IPS-18c (cell line): ENCODE data around the gene CFAP61.
"Not testable (repeated sequence)": the region's sequence is repeated elsewhere in the genome, so short reads cannot be mapped to it uniquely, and the experiment has no call there.

Experiments used
- H3K4me3 ChIP-seq: 2 replicates; pipeline ENCODE4 v1.7.0; 2013; ENCODE audit warnings: low read depth, mild to moderate bottlenecking, low read length, moderate library complexity; ENCODE audit not compliant: insufficient read depth
- H3K9me3 ChIP-seq: one replicate; pipeline ENCODE4 v1.6.1; 2013; ENCODE audit warnings: mild to moderate bottlenecking, low read length, moderate library complexity; ENCODE audit not compliant: control insufficient read depth, insufficient read depth

Gene CFAP61

DNA sequence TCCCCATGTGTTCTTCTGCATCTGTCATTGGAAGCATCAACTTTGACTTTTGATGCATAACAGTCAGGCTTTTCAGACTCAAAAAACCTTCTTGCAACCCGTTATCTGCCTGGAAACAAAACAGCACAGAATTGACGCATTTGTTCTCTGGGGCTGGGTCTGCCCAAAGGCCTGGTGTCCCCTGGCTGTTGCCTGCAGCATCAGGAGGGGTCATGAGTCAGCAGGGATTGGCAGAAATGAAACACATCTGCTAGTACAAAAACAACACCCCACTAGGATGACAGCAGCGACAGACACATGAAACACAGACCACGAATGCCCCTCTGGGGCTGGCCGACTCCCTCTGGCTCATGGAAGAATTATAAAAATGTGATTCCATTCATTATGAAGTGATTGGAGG lies 158.0 kb downstream of the CFAP61 start:
- H3K9me3 ChIP-seq: no peaks in the 10 kb centered on the region
- no peak overlapping the region; the same call in 1 of the 2 replicates for H3K4me3 ChIP-seq

GRCh38 chr20:20210943-20211273 lies 158.6 kb downstream of the CFAP61 start:
- Histone ChIP-seq H3K4me3 (no peak overlapping the region), H3K9me3 (no peaks in the 10 kb centered on the region)

DNA sequence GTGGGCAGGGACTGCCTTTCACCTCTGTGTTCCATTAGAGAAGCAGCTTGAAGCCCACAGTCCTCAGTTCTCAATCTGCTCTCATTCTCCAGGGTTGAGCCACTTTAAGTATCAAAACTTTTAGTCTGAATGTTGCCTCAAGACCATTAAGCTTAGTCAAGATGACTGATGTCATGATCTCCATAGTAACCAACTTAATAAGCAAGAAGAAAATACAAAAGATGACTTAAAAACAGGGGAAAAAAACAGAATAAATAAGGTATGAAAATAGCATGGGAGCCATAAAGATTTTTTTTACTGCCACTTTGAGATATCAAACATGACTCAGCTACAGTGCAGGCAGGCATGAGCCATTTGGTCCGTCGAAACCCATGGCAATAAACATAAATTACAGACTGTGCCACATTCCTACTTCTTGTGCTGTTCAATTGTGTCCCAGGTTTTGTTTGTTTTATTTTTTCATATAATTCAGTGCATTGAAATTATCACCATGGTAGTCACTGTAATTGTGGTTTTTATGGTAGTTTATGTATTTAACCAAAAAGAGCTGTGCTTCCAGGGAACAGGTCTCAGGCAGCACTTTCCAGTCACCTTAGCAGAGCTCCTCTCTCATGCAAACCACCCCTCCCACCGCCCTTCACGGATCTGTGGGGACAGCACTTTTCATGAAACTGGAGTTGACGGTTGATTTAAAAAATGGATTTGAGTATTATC lies 159.1 kb downstream of the CFAP61 start:
- no peaks in the 10 kb centered on the region for H3K9me3 ChIP-seq
- H3K4me3 ChIP-seq: no peak overlapping the region

DNA sequence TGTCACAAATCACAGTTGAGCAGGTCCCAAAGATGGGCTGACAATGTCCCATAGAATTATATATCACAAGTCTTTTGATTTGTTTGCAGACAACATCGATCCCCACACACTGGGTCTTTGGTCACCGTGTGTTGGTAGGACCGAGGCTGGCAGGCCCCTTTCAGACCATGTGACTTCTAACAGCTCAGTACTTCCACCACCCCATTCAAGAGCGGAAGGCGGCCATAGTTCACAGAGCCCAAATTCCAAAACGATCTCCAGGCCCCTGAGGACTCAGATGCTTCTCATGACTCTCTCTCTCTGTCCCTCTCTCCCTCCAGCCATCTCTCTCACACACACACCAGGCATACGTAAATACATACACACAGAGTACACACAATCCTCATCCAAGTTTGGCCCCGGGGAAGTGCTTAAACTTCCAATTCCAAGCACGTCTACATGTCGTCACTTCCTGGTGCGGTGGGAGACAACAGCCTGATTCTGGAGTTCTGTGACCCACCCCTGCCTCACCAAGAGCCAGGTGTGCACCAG lies 159.7 kb downstream of the CFAP61 start:
- Histone ChIP-seq H3K4me3 (no peak overlapping the region), H3K9me3 (no peaks in the 10 kb centered on the region)

- H3K9me3 ChIP-seq: no peaks in the 10 kb centered on the region
Observed at GRCh38 chr20:20212675-20213096, 160.4 kb downstream of the CFAP61 start.

DNA sequence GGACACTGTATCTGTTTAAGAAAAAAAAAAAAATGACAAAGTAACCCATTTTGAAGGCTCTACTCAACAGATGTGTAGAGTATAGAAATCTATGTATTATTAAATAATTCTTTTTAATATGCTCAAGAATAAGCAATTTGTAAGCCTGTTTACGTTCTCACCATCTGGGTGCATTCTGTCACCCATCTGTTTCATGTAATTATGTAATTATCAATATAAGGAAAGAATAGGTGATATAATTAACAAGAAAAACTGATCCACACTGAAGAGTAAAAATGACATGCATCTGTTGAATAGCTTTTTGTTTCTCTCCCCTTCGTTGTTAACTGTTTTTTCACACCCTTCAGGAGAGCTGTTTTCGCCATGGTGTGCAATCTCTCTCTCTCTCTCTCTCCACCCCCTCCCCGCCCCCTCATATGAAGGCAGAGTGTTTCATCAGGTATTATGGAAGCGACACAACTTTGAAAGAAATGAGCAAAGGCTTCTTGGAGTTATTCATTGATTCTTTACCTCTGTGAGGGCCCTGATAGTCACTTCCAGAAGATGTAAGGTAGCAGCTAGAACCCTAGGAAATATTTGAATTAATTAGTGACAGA lies 161.3 kb downstream of the CFAP61 start:
- Histone ChIP-seq H3K9me3 (peaks cover 4% of the 10 kb centered on the region), H3K4me3 (no peak overlapping the region)

More at GRCh38 chr20:20212675-20213096, 160.4 kb downstream of the CFAP61 start:
- H3K4me3 ChIP-seq: no peak overlapping the region

DNA sequence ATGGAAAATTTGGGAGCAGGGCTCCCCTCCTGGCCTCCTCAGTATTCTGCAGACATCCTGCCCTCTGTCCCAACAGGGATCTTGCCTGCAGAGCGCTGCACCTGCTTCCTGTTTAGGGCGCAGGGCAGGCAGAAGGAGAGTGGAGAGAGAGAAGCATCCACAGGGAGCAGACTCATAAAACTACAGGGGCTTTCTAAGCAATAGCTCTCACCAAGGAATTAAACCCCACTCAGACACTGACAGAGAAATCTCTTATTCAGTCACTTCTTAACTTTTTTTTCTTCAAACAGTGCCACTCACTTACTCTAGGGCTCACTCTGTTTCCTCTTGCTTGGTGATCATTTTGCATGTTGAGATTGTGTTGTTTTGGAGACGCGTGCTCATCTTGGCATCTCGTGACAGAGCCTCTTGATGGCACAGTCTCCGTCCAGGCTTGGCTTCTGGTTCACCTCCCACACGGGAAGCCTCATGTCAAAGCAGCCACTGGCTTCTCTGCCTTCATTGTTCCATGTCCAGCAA lies 162.5 kb downstream of the CFAP61 start:
- Histone ChIP-seq H3K9me3 (peaks cover 4% of the 10 kb centered on the region), H3K4me3 (no peak overlapping the region)

- Histone ChIP-seq H3K4me3 (no peak overlapping the region), H3K9me3 (peaks cover 6% of the 10 kb centered on the region)
Observed at GRCh38 chr20:20215976-20216727, 163.8 kb downstream of the CFAP61 start.

- peaks cover 6% of the 10 kb centered on the region for H3K9me3 ChIP-seq
- no peak overlapping the region for H3K4me3 ChIP-seq
Observed at GRCh38 chr20:20216941-20217340, 164.6 kb downstream of the CFAP61 start.

- Histone ChIP-seq H3K4me3 (no peak overlapping the region), H3K9me3 (peaks cover 6% of the 10 kb centered on the region)
Observed at GRCh38 chr20:20217621-20218020, 165.3 kb downstream of the CFAP61 start.

DNA sequence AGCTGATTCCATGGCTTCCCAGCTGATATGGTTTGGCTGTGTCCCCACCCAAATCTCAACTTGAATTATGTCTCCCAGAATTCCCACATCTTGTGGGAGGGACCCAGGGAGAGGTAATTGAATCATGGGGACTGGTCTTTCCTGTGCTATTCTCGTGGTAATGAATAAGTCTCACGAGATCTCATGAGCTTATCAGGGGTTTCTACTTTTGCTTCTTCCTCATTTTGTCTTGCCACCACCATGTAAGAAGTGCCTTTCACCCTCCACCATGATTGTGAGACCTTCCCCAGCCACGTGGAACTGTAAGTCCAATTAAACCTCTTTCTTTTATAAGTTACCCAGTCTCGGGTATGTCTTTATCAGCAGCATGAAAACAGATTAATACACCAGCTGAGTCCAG lies 165.8 kb downstream of the CFAP61 start:
- not testable (repeated sequence) for H3K9me3 ChIP-seq

GRCh38 chr20:20219016-20219415 lies 166.7 kb downstream of the CFAP61 start:
- no peak overlapping the region for H3K4me3 ChIP-seq
- H3K9me3 ChIP-seq: peaks cover 6% of the 10 kb centered on the region

More for the DNA sequence above, 165.8 kb downstream of the CFAP61 start:
- not testable (repeated sequence) for H3K4me3 ChIP-seq

DNA sequence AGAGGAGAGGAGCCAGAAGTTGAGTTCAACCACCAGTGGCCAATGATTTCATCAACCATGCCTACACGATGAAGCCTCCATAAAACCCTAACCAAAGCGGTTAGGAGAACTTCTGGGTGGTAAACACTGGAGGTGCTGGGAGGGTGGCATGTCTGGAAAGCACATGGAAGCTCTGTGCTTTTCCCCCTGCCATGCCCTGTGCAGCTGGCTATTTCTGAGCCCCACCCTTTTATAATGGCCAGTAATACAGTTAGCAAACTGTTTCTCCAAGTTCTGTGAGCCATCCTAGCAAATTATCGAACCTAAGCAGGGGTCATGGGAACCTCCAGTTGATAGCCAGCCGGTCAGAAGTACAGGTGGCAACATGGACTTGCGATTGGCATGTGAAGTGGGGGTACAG lies 167.8 kb downstream of the CFAP61 start:
- Histone ChIP-seq H3K4me3 (no peak overlapping the region), H3K9me3 (peaks cover 6% of the 10 kb centered on the region)

DNA sequence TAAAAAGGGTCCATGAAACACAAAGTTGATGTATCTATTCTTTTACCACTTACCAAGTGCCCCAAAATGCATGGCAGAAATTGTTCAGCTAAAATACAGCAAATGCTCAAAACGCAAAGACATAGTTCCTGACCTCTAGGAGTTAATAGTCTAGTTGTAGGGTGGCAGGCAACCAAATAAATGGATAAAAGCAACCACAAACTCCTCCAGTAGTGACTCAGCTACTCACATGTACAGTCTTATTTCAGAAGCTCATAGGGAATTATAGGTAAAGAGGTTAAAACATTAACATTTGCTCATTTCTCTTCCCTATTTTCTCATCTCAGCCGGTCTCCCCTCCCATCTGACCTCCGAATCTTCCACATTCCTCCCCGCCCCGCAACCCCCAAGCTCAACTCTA lies 171.6 kb downstream of the CFAP61 start:
- Histone ChIP-seq H3K9me3 (peaks cover 2% of the 10 kb centered on the region), H3K4me3 (no peak overlapping the region)

GRCh38 chr20:20224806-20225205 lies 172.5 kb downstream of the CFAP61 start:
- Histone ChIP-seq H3K9me3 (peaks cover 2% of the 10 kb centered on the region), H3K4me3 (no peak overlapping the region)

- Histone ChIP-seq H3K9me3 (no peaks in the 10 kb centered on the region), H3K4me3 (no peak overlapping the region)
Observed at GRCh38 chr20:20225325-20226043, 173.2 kb downstream of the CFAP61 start.

GRCh38 chr20:20226554-20226953 lies 174.2 kb downstream of the CFAP61 start:
- H3K9me3 ChIP-seq: no peaks in the 10 kb centered on the region
- H3K4me3 ChIP-seq: no peak overlapping the region
